Cardiac fibroblast (primary cell): ENCODE results near the gene SPOP.

Experiments used
- DNase-seq, 2 donors: peaks; one replicate each; pipeline versions ENCODE4 v3.0.0 to v3.0.0-alpha.2; 2010; ENCODE audit warnings: low read depth in 2 of 2
- H3K4me3 ChIP-seq, 2 donors: replicated peaks in 1 of 2; 1 replicate in 1 of 2; 2 replicates in 1 of 2; pipeline ENCODE4 v1.5.1; 2011; ENCODE audit warnings: low read depth in 2 of 2, low read length in 2 of 2, mild to moderate bottlenecking in 2 of 2, moderate library complexity in 1 of 2
- CTCF ChIP-seq: IDR thresholded peaks from one replicate; pipeline ENCODE4 v1.5.1; 2011; ENCODE audit warnings: low read depth, mild to moderate bottlenecking, low read length, inconsistent platforms

SPOP gene

GRCh38 chr17:49549311-49549605 is 128.6 kb downstream of the SPOP start:
- H3K4me3 ChIP-seq = no peak overlapping the region
- DNase-seq = no peak
- no peak for TF ChIP-seq CTCF
